Measurements from ENCODE around the gene CSPG4.
"Not testable (repeated sequence)": the region's sequence is repeated elsewhere in the genome, so short reads cannot be mapped to it uniquely, and the experiment has no call there.

CSPG4 gene

GRCh38 chr15:75695220-75695619 lies 17.4 kb downstream of the CSPG4 start:
- Histone ChIP-seq H3K9me3 (no peaks in the 10 kb centered on the region), H3K9ac (peak overlapping the region; percentile 68; the same call in 1 of the 2 replicates), H3K36me3 (no peaks in the 10 kb centered on the region), H3K4me2 (peak overlapping the region; percentile 94), H3K4me3 (0 out of 2 replicates have a peak overlapping the region, but pooled peaks have one; percentile 0), H3K27ac (peak overlapping the region; percentile 84), H3K4me1 (peaks cover 97% of the 10 kb centered on the region), H4K20me1 (no peaks in the 10 kb centered on the region), H3K27me3 (no peaks in the 10 kb centered on the region)
- no peak for TF ChIP-seq Cebpa-rat (IDR thresholded peaks at IDR 0.05)

- no peaks in the 10 kb centered on the region for H3K36me3 ChIP-seq
- peak overlapping the region; percentile 37 for H3K4me3 ChIP-seq
- H3K27ac ChIP-seq = peak overlapping the region; percentile 84
- H3K4me2 ChIP-seq = peak overlapping the region; percentile 94
- no peaks in the 10 kb centered on the region for H3K9me3 ChIP-seq
- no peak for TF ChIP-seq Cebpa-rat (IDR thresholded peaks at IDR 0.05)
- no peaks in the 10 kb centered on the region for H3K27me3 ChIP-seq
- peak overlapping the region; percentile 68 for H3K9ac ChIP-seq
- H3K4me1 ChIP-seq = peaks cover 93% of the 10 kb centered on the region
- H4K20me1 ChIP-seq = no peaks in the 10 kb centered on the region
Measured at GRCh38 chr15:75694241-75695182, 18.1 kb downstream of the CSPG4 start.

GRCh38 chr15:75693501-75694240 lies 19.0 kb downstream of the CSPG4 start:
- H3K4me1 ChIP-seq = peaks cover 84% of the 10 kb centered on the region
- no peaks in the 10 kb centered on the region for H4K20me1 ChIP-seq
- no peak for TF ChIP-seq Cebpa-rat (IDR thresholded peaks at IDR 0.05)
- no peaks in the 10 kb centered on the region for H3K36me3 ChIP-seq
- H3K27me3 ChIP-seq = no peaks in the 10 kb centered on the region
- peak overlapping the region; percentile 68; the same call in 1 of the 2 replicates for H3K9ac ChIP-seq
- peak overlapping the region; percentile 94 for H3K4me2 ChIP-seq
- H3K4me3 ChIP-seq = peak overlapping the region; percentile 37
- peak overlapping the region; percentile 84 for H3K27ac ChIP-seq
- H3K9me3 ChIP-seq = no peaks in the 10 kb centered on the region

DNA sequence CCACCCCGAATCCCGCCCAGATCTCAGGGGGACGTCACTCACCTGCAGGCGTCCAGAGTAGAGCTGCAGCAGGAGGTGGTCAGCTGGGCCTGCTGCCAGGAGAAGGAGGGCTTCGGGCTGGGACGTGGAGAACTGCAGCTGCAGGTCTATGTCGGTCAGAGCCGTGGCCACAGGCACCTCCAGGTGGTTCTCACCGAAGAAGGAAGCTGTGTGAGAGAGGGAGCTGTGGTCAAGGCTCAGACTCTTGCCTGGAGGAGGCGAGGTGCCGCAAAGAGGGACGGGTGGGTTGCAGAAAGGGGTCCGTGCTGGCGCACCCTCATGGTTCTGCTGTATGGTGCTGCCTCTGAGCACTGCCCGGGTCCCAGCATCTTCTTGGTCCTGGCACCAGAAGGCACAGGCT lies 19.6 kb downstream of the CSPG4 start:
- not testable (repeated sequence) for H4K20me1 ChIP-seq, H3K9me3 ChIP-seq, H3K27me3 ChIP-seq, H3K36me3 ChIP-seq
- Histone ChIP-seq H3K4me3 (0 out of 2 replicates have a peak overlapping the region, but pooled peaks have one; percentile 37), H3K4me2 (peak overlapping the region; percentile 94), H3K9ac (peak overlapping the region; percentile 68; the same call in 1 of the 2 replicates), H3K27ac (peak overlapping the region; percentile 84), H3K4me1 (peaks cover 78% of the 10 kb centered on the region)

DNA sequence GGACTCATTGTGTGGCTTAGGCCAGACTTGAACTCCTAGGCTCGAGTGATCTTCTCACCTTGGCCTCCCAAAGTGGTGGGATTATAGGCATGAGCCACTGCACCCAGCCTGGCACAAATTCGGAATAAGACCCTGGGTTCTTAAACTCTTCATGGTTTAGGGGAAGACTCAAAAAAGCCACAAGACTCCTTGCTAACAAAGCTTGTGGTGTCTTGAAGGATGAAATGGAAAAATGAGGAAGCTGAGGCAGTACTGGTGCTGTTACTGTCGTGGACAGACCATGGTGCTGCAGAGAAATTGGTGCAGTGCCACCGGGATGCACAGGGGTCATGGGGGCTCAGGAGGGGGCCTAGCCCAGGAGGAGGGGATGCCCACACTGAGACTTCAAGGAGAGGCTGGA lies 20.3 kb downstream of the CSPG4 start:
- H3K36me3 ChIP-seq, H3K27me3 ChIP-seq, H3K9ac ChIP-seq, H3K4me3 ChIP-seq, H4K20me1 ChIP-seq, H3K9me3 ChIP-seq, H3K27ac ChIP-seq: not testable (repeated sequence)
- Histone ChIP-seq H3K4me1 (peaks cover 71% of the 10 kb centered on the region), H3K4me2 (peak overlapping the region; percentile 94)

GRCh38 chr15:75689429-75689828 lies 23.2 kb downstream of the CSPG4 start:
- not testable (repeated sequence) for H3K27ac ChIP-seq, H3K9ac ChIP-seq, H3K9me3 ChIP-seq, H3K27me3 ChIP-seq, H3K36me3 ChIP-seq, H3K4me3 ChIP-seq, H4K20me1 ChIP-seq, H3K4me2 ChIP-seq
- peaks cover 50% of the 10 kb centered on the region for H3K4me1 ChIP-seq

GRCh38 chr15:75688831-75689230 lies 23.8 kb downstream of the CSPG4 start:
- no peaks in the 10 kb centered on the region for H3K36me3 ChIP-seq
- H3K9me3 ChIP-seq = no peaks in the 10 kb centered on the region
- H3K9ac ChIP-seq = no peak overlapping the region
- H3K27ac ChIP-seq = no peak overlapping the region
- TF ChIP-seq Cebpa-rat (IDR thresholded peaks at IDR 0.05) = no peak
- H4K20me1 ChIP-seq = no peaks in the 10 kb centered on the region
- no peaks in the 10 kb centered on the region for H3K27me3 ChIP-seq
- no peak overlapping the region for H3K4me2 ChIP-seq
- peaks cover 50% of the 10 kb centered on the region for H3K4me1 ChIP-seq
- H3K4me3 ChIP-seq = no peak overlapping the region

GRCh38 chr15:75688278-75688557 lies 24.4 kb downstream of the CSPG4 start:
- H3K4me3 ChIP-seq = no peak overlapping the region
- no peaks in the 10 kb centered on the region for H3K36me3 ChIP-seq
- no peak for TF ChIP-seq Cebpa-rat (IDR thresholded peaks at IDR 0.05)

GRCh38 chr15:75687486-75688277 lies 25.0 kb downstream of the CSPG4 start:
- no peak for TF ChIP-seq Cebpa-rat (IDR thresholded peaks at IDR 0.05)
- Histone ChIP-seq H4K20me1 (no peaks in the 10 kb centered on the region), H3K4me1 (peaks cover 46% of the 10 kb centered on the region), H3K36me3 (no peaks in the 10 kb centered on the region), H3K4me2 (no peak overlapping the region), H3K9ac (no peak overlapping the region), H3K9me3 (no peaks in the 10 kb centered on the region), H3K27ac (no peak overlapping the region), H3K4me3 (no peak overlapping the region), H3K27me3 (no peaks in the 10 kb centered on the region)

More at GRCh38 chr15:75688278-75688557, 24.4 kb downstream of the CSPG4 start:
- no peaks in the 10 kb centered on the region for H4K20me1 ChIP-seq
- H3K4me2 ChIP-seq = no peak overlapping the region
- no peaks in the 10 kb centered on the region for H3K27me3 ChIP-seq
- H3K4me1 ChIP-seq = peaks cover 49% of the 10 kb centered on the region
- no peaks in the 10 kb centered on the region for H3K9me3 ChIP-seq
- H3K9ac ChIP-seq = no peak overlapping the region
- H3K27ac ChIP-seq = no peak overlapping the region

- H3K4me1 ChIP-seq = peaks cover 31% of the 10 kb centered on the region
- H3K4me2 ChIP-seq, H3K27me3 ChIP-seq, H3K4me3 ChIP-seq, H3K36me3 ChIP-seq, H3K9me3 ChIP-seq, H3K27ac ChIP-seq, H3K9ac ChIP-seq, H4K20me1 ChIP-seq: not testable (repeated sequence)
Measured at GRCh38 chr15:75686212-75686642, 26.4 kb downstream of the CSPG4 start.
